Neural cell (in vitro differentiated cells): ENCODE results near the gene MMP24OS. TPM values are rescaled to one million over a fixed set of nuclear protein-coding genes. Genes with fewer than 3 reads are reported as not detected.

Experiments
- H2AFZ ChIP-seq: fragments of 200-600, 300-800 bp; sonication (generic), shearing (Covaris generic); 2 replicates; pipeline ENCODE4 v1.6.0; 2014; ENCODE audit warnings: low read depth, mild to moderate bottlenecking, antibody characterized with exemption, low read length, moderate library complexity
- H3F3A ChIP-seq: fragments of 200-600 bp; shearing (Covaris generic); 2 replicates; pipeline ENCODE4 v1.6.1; 2016; ENCODE audit warnings: mild to moderate bottlenecking, moderate library complexity, mixed read lengths, antibody characterized with exemption, low read length; ENCODE audit not compliant: insufficient read depth, poor library complexity, severe bottlenecking
- H3K27ac ChIP-seq: fragments of 200-600, 300-800 bp; sonication (generic), shearing (Covaris generic); 2 replicates; pipeline ENCODE4 v1.5.1; 2014; ENCODE audit warnings: mild to moderate bottlenecking, low read length, moderate library complexity
- H3K27me3 ChIP-seq: fragments of 300-800, 200-600 bp; sonication (generic), shearing (Covaris generic); 2 replicates; pipeline ENCODE4 v1.6.0; 2014; ENCODE audit warnings: mild to moderate bottlenecking, low read depth, low read length, moderate library complexity; ENCODE audit not compliant: insufficient read depth
- H3K36me3 ChIP-seq: fragments of 300-800, 200-600 bp; sonication (generic), shearing (Covaris generic); 2 replicates; pipeline ENCODE4 v1.5.1; 2014; ENCODE audit warnings: mild to moderate bottlenecking, antibody characterized with exemption, low read length, moderate library complexity; ENCODE audit not compliant: insufficient read depth
- H3K4me2 ChIP-seq: fragments of 300-800, 200-600 bp; sonication (generic), shearing (Covaris generic); 2 replicates; pipeline ENCODE4 v1.6.0; 2014; ENCODE audit warnings: mild to moderate bottlenecking, low read length
- H3K4me3 ChIP-seq: fragments of 300-800, 200-600 bp; sonication (generic), shearing (Covaris generic); 2 replicates; pipeline ENCODE4 v1.5.1; 2014; ENCODE audit warnings: mild to moderate bottlenecking, low read length, moderate library complexity
- H3K79me2 ChIP-seq: fragments of 200-600 bp; shearing (Covaris generic); replicated peaks from 2 replicates; pipeline ENCODE4 v1.6.0; 2014; ENCODE audit warnings: mild to moderate bottlenecking, low read length, moderate library complexity; ENCODE audit not compliant: insufficient read depth
- H3K9ac ChIP-seq: fragments of 300-800, 200-600 bp; sonication (generic), shearing (Covaris generic); 2 replicates; pipeline ENCODE4 v1.6.1; 2016; ENCODE audit warnings: mild to moderate bottlenecking, low read length, mixed read lengths
- H3K9me2 ChIP-seq: fragments of 200-600 bp; shearing (Covaris generic); 2 replicates; pipeline ENCODE4 v1.6.1; 2016; ENCODE audit warnings: mild to moderate bottlenecking, low read length, mixed read lengths; ENCODE audit not compliant: insufficient read depth
- H3K9me3 ChIP-seq: fragments of 200-600, 300-800 bp; sonication (generic), shearing (Covaris generic); 2 replicates; pipeline ENCODE4 v1.6.1; 2016; ENCODE audit warnings: mild to moderate bottlenecking, mixed run types, low read length, moderate library complexity, mixed read lengths
- H4K20me1 ChIP-seq: fragments of 200-600 bp; shearing (Covaris generic); 2 replicates; pipeline ENCODE4 v1.6.1; 2016; ENCODE audit warnings: mild to moderate bottlenecking, mixed run types; ENCODE audit not compliant: insufficient read depth
- EP300 ChIP-seq: fragments of 450-650 bp; conservative IDR thresholded peaks from 2 replicates; pipeline ENCODE4 v1.6.1; 2014; ENCODE audit warnings: antibody characterized with exemption, mild to moderate bottlenecking, moderate library complexity; ENCODE audit not compliant: poor library complexity, severe bottlenecking
- EZH2 ChIP-seq: fragments of 200-600, 300-800 bp; shearing (Covaris generic), sonication (generic); IDR thresholded peaks from 2 replicates; pipeline ENCODE4 v1.6.1; 2014; ENCODE audit warnings: antibody characterized with exemption, low read length, borderline replicate concordance, mild to moderate bottlenecking; ENCODE audit not compliant: insufficient read depth, poor library complexity, severe bottlenecking
- MXI1 ChIP-seq: fragments of 450-650 bp; conservative IDR thresholded peaks from 2 replicates; pipeline ENCODE4 v1.6.1; 2014; ENCODE audit warnings: antibody characterized with exemption, mild to moderate bottlenecking; ENCODE audit not compliant: poor library complexity, severe bottlenecking
- POLR2AphosphoS5 ChIP-seq: IDR thresholded peaks from 2 replicates; pipeline ENCODE4 v1.6.1; 2012
- RAD21 ChIP-seq: fragments of 450-650 bp; conservative IDR thresholded peaks from 2 replicates; pipeline ENCODE4 v1.6.1; 2014; ENCODE audit warnings: antibody characterized with exemption, mild to moderate bottlenecking, moderate library complexity
- SMC3 ChIP-seq: fragments of 450-650 bp; conservative IDR thresholded peaks from 2 replicates; pipeline ENCODE4 v1.6.1; 2014; ENCODE audit warnings: antibody characterized with exemption, mild to moderate bottlenecking, moderate library complexity; ENCODE audit not compliant: poor library complexity
- TAF1 ChIP-seq: IDR thresholded peaks from 2 replicates; pipeline ENCODE4 v1.6.1; 2012; ENCODE audit warnings: low read depth
- polyA plus RNA-seq: library from polyadenylated mRNA; depleted of rRNA; stranded (reverse); fragments of >200 nt; gene quantifications from 2 replicates; pipeline ENCODE4 v1.2.3, GENCODE V29; 2014
- TF ChIP-seq, protein P1 (sequence below): IDR thresholded peaks from 2 replicates; pipeline ENCODE4 v1.6.1; 2012; ENCODE audit warnings: borderline replicate concordance
- TF ChIP-seq, protein P2 (sequence below): fragments of 450-650 bp; IDR thresholded peaks from 2 replicates; pipeline ENCODE4 v1.5.1; 2014; ENCODE audit warnings: antibody characterized with exemption, mild to moderate bottlenecking, moderate library complexity; ENCODE audit not compliant: poor library complexity, severe bottlenecking

MMP24OS gene
- polyA plus RNA-seq, 1 donor from 2014 or later, result 7.7 TPM

DNA sequence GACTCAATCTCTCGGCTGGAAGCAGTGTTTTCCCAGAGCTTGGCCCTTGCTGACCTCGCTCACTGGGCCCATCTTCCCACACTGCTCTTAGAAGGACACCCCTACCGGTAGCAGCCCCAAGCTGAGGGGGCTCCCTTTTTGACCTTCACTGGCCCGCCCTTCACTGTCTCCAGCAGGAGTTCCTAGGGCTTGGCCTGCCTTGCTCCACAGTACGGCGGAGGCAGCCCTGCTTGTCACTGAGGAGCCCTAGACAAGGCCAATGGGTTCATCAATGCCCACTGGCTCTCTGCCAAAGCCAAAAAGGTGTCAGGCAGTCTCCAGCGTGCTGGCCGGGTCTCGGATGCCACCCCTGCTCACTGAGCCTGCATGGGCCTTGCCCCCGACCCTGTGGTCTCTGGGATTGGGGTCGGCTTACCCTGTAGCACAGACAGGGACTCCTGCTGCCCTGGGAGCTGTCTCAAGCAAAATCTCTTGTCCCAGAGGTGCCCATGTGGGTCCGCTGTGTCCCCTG is 2.1 kb downstream of the MMP24OS start:
- Histone ChIP-seq H3K9ac (no peak overlapping the region), H3K27me3 (no peaks in the 10 kb centered on the region), H3F3A (no peaks in the 10 kb centered on the region), H3K9me3 (no peaks in the 10 kb centered on the region), H3K79me2 (peaks cover 5% of the 10 kb centered on the region), H4K20me1 (no peaks in the 10 kb centered on the region), H3K27ac (no peak overlapping the region), H3K9me2 (no peaks in the 10 kb centered on the region), H3K4me3 (no peak overlapping the region), H3K36me3 (no peaks in the 10 kb centered on the region), H2AFZ (no peak overlapping the region), H3K4me2 (no peak overlapping the region)
- TF ChIP-seq TAF1 (no peak), POLR2AphosphoS5 (no peak), MXI1 (no peak), EZH2 (no peak), EP300 (no peak), RAD21 (no peak), SMC3 (no peak)
- TF ChIP-seq, protein P1, sequence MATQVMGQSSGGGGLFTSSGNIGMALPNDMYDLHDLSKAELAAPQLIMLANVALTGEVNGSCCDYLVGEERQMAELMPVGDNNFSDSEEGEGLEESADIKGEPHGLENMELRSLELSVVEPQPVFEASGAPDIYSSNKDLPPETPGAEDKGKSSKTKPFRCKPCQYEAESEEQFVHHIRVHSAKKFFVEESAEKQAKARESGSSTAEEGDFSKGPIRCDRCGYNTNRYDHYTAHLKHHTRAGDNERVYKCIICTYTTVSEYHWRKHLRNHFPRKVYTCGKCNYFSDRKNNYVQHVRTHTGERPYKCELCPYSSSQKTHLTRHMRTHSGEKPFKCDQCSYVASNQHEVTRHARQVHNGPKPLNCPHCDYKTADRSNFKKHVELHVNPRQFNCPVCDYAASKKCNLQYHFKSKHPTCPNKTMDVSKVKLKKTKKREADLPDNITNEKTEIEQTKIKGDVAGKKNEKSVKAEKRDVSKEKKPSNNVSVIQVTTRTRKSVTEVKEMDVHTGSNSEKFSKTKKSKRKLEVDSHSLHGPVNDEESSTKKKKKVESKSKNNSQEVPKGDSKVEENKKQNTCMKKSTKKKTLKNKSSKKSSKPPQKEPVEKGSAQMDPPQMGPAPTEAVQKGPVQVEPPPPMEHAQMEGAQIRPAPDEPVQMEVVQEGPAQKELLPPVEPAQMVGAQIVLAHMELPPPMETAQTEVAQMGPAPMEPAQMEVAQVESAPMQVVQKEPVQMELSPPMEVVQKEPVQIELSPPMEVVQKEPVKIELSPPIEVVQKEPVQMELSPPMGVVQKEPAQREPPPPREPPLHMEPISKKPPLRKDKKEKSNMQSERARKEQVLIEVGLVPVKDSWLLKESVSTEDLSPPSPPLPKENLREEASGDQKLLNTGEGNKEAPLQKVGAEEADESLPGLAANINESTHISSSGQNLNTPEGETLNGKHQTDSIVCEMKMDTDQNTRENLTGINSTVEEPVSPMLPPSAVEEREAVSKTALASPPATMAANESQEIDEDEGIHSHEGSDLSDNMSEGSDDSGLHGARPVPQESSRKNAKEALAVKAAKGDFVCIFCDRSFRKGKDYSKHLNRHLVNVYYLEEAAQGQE, result no peak
- TF ChIP-seq, protein P2, sequence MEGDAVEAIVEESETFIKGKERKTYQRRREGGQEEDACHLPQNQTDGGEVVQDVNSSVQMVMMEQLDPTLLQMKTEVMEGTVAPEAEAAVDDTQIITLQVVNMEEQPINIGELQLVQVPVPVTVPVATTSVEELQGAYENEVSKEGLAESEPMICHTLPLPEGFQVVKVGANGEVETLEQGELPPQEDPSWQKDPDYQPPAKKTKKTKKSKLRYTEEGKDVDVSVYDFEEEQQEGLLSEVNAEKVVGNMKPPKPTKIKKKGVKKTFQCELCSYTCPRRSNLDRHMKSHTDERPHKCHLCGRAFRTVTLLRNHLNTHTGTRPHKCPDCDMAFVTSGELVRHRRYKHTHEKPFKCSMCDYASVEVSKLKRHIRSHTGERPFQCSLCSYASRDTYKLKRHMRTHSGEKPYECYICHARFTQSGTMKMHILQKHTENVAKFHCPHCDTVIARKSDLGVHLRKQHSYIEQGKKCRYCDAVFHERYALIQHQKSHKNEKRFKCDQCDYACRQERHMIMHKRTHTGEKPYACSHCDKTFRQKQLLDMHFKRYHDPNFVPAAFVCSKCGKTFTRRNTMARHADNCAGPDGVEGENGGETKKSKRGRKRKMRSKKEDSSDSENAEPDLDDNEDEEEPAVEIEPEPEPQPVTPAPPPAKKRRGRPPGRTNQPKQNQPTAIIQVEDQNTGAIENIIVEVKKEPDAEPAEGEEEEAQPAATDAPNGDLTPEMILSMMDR, result no peak

DNA sequence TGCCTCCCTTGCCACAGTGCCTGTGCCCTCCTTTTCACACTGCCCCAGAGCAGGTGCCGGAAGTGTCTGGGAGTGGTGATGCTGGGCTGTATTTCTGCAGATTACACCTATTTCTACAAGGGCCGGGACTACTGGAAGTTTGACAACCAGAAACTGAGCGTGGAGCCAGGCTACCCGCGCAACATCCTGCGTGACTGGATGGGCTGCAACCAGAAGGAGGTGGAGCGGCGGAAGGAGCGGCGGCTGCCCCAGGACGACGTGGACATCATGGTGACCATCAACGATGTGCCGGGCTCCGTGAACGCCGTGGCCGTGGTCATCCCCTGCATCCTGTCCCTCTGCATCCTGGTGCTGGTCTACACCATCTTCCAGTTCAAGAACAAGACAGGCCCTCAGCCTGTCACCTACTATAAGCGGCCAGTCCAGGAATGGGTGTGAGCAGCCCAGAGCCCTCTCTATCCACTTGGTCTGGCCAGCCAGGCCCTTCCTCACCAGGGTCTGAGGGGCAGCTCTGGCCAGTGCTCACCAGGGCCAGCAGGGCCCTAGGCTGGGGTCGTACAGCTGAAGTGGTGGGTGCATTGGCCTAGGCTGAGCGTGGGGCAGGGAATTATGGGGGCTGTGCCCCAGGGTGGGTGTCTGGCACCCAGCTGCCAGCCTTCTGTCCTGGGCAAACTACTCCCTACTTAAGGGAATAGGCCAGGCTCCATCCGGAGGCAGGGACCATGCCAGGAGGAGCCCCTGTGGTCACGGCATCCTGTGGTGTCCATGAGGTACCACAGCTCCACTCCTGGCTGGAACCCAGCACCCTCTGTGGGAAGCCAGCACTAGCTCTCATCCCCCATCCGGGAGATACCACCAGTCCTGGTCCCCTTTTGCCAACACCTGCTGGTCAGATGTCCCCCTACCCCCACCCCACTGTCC is 3.5 kb downstream of the MMP24OS start:
- Histone ChIP-seq H3K79me2 (peaks cover 5% of the 10 kb centered on the region), H3K27me3 (no peaks in the 10 kb centered on the region), H4K20me1 (no peaks in the 10 kb centered on the region), H3K36me3 (no peaks in the 10 kb centered on the region), H2AFZ (no peak overlapping the region), H3F3A (no peaks in the 10 kb centered on the region), H3K9ac (no peak overlapping the region), H3K27ac (no peak overlapping the region), H3K9me3 (no peaks in the 10 kb centered on the region), H3K9me2 (no peaks in the 10 kb centered on the region), H3K4me2 (no peak overlapping the region), H3K4me3 (no peak overlapping the region)
- TF ChIP-seq EZH2, result no peak
- no peak for TF ChIP-seq RAD21
- TF ChIP-seq MXI1, result no peak
- TF ChIP-seq EP300, result no peak
- no peak for TF ChIP-seq POLR2AphosphoS5
- TF ChIP-seq, protein P2, result no peak
- TF ChIP-seq SMC3, result no peak
- TF ChIP-seq, protein P1, result no peak
- no peak for TF ChIP-seq TAF1
